Measurements from ENCODE around the gene PIM1.

The PIM1 gene

DNA sequence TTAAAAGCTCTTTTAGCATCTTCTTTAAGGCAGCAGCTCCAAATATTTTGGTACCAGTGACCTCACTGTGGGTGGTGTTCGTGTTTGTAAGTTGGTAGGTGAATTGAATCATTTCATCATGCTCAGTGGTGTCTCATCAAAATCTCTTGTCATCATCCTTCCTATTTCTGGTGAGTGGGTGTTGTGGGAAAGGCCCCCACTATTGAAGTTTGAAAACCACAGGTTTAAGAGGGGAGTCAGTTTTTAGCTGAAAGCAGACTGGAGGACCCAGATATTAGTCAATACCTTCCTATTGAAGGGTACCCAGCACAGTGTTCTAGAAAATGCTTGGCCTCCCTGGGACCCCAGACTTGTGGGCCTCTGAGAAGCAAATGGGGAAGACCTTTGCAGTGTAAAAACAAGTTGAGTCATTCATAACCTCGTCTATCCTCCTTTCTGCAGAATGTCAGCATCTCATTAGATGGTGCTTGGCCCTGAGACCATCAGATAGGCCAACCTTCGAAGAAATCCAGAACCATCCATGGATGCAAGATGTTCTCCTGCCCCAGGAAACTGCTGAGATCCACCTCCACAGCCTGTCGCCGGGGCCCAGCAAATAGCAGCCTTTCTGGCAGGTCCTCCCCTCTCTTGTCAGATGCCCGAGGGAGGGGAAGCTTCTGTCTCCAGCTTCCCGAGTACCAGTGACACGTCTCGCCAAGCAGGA is 3.7 kb downstream of the PIM1 start:
- TF ChIP-seq, protein P1, sequence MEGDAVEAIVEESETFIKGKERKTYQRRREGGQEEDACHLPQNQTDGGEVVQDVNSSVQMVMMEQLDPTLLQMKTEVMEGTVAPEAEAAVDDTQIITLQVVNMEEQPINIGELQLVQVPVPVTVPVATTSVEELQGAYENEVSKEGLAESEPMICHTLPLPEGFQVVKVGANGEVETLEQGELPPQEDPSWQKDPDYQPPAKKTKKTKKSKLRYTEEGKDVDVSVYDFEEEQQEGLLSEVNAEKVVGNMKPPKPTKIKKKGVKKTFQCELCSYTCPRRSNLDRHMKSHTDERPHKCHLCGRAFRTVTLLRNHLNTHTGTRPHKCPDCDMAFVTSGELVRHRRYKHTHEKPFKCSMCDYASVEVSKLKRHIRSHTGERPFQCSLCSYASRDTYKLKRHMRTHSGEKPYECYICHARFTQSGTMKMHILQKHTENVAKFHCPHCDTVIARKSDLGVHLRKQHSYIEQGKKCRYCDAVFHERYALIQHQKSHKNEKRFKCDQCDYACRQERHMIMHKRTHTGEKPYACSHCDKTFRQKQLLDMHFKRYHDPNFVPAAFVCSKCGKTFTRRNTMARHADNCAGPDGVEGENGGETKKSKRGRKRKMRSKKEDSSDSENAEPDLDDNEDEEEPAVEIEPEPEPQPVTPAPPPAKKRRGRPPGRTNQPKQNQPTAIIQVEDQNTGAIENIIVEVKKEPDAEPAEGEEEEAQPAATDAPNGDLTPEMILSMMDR (IDR thresholded peaks at IDR 0.05; ENCODE audit: low read depth, low read length), result no peak
- no peak overlapping the region for H3K4me3 ChIP-seq (ENCODE audit: low read depth, low read length)

DNA sequence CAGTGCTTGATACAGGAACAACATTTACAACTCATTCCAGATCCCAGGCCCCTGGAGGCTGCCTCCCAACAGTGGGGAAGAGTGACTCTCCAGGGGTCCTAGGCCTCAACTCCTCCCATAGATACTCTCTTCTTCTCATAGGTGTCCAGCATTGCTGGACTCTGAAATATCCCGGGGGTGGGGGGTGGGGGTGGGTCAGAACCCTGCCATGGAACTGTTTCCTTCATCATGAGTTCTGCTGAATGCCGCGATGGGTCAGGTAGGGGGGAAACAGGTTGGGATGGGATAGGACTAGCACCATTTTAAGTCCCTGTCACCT is 4.2 kb downstream of the PIM1 start:
- TF ChIP-seq, protein P1 (IDR thresholded peaks at IDR 0.05; ENCODE audit: low read depth, low read length), result no peak

DNA sequence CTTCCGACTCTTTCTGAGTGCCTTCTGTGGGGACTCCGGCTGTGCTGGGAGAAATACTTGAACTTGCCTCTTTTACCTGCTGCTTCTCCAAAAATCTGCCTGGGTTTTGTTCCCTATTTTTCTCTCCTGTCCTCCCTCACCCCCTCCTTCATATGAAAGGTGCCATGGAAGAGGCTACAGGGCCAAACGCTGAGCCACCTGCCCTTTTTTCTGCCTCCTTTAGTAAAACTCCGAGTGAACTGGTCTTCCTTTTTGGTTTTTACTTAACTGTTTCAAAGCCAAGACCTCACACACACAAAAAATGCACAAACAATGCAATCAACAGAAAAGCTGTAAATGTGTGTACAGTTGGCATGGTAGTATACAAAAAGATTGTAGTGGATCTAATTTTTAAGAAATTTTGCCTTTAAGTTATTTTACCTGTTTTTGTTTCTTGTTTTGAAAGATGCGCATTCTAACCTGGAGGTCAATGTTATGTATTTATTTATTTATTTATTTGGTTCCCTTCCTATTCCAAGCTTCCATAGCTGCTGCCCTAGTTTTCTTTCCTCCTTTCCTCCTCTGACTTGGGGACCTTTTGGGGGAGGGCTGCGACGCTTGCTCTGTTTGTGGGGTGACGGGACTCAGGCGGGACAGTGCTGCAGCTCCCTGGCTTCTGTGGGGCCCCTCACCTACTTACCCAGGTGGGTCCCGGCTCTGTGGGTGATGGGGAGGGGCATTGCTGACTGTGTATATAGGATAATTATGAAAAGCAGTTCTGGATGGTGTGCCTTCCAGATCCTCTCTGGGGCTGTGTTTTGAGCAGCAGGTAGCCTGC is 4.8 kb downstream of the PIM1 start:
- TF ChIP-seq, protein P1 (IDR thresholded peaks at IDR 0.05; ENCODE audit: low read depth, low read length), result no peak
- no peak overlapping the region for H3K4me3 ChIP-seq (ENCODE audit: low read depth, low read length)

More for the DNA sequence above, 4.2 kb downstream of the PIM1 start:
- no peak overlapping the region for H3K4me3 ChIP-seq (ENCODE audit: low read depth, low read length)

DNA sequence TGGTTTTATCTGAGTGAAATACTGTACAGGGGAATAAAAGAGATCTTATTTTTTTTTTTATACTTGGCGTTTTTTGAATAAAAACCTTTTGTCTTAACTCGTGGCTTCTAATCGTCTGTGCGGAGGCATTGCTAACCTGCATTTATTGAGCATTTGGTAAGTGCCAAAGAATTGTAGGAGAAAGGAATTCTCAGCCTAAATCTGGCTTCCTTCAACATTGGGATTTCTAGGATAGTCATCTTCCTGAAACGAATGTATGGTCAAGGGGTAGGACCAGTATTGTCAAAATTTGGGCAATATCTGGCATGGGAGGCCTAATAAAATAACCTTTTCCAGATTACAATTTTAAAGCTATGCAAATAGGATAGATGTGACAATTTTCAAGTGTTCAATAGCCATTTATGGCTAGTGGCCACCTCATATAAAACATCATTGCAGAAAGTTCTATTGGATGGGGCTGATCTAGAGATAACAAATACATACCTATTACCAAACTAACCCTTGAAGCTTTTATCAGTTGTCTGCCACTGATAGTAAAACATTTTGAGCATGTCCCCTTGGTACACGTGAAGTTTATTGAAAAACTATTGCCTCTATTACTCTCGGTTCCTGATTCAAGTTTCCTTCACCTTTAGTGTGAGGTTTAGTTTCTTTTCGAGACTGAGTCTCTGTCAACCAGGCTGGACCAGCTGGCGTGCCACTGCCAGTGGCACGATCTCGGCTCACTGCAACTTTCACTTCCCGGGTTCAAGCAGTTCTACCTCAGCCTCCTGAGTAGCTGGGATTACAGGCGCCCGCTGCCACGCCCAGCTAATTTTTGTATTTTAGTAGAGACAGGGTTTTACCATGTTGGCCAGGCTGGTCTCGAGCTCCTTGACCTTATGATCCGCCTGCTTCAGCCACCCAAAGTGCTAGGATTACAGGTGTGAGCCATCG is 5.6 kb downstream of the PIM1 start:
- no peak overlapping the region for H3K4me3 ChIP-seq (ENCODE audit: low read depth, low read length)
- TF ChIP-seq, protein P1 (IDR thresholded peaks at IDR 0.05; ENCODE audit: low read depth, low read length), result no peak

DNA sequence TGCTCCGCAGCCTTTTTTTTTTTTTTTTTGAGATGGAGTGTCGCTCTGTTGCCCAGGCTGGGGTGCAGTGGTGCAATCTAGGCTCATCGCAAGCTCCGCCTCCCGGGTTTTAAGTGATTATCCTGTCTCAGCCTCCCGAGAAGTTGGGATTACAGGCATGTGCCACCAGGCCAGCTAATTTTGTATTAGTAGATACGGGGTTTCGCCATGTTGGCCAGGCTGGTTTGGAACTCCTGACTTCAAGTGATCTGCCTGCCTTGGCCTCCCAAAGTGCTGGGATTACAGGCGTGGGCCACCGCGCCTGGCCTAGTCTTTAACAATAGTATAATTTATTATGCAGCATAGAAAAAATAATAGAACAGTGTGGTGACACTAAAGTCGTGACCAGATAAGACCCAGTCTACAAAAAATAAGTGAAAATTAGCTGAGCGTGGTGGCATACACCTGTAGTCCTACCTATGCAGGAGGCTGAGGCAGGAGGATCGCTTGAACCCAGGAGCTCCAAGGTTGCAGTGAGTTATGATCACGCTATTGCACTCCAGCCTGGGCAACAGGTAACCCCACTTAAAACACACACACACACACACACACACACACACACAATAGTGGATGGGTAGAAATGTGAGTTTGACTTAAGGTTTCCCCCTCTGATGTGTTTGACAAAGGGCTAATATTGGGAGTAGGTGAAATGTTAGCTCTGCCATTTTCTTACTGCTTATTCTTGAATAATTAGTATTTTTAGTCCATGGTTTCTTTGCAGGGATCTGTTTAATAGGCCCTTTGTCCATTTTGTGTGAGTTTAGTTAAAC is 6.5 kb downstream of the PIM1 start:
- H3K4me3 ChIP-seq (ENCODE audit: low read depth, low read length), result no peak overlapping the region
- TF ChIP-seq, protein P1 (IDR thresholded peaks at IDR 0.05; ENCODE audit: low read depth, low read length), result no peak

DNA sequence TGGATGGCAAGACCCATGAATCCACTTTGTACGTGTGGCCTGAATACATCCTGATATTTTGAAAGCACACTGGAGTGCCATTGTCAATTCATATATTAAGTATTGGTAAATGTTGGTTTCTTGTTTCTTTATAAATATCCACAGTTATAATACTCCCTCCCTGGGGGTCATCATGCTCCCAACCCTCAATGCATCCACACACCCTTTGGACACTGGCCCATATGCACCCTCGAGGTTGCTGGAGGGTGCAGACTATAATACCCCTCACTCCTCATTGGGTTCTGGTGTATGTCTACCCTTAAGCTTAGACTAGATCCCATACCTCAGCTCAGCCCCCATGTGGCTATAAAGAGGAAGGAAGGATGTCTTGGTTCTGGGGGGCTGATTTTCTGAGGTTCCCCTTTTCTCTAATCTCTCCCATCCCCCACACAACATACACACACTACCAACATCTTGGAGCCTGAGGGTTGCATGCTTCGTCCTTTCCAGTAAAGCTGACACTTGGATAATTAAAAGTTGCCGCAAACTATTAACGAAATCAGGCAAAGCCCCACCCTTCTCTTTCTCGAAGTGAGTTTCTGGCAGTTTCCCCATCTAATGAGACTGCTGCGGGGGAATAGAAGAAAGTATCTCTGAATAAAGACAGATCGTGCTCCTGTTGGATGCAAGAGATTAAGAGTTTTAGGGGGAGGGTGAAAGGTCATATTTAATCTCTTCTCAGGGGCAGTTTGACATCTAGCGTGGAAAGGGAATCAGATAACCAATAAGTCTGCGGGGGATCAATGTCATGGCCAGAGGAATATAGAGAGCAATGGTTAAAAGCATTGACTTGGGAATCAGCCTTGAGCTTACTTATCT is 7.4 kb downstream of the PIM1 start:
- TF ChIP-seq, protein P1 (IDR thresholded peaks at IDR 0.05; ENCODE audit: low read depth, low read length), result no peak
- no peak overlapping the region for H3K4me3 ChIP-seq (ENCODE audit: low read depth, low read length)

Measured in WI38 (cell line).